SW480 (cell line): Measurements from ENCODE around the gene COX19.

Source experiments
- DNase-seq: peaks from one replicate; pipeline ENCODE4 v3.0.0-alpha.2; 2016; ENCODE audit warnings: low spot score

COX19 gene, protein sequence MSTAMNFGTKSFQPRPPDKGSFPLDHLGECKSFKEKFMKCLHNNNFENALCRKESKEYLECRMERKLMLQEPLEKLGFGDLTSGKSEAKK

DNA sequence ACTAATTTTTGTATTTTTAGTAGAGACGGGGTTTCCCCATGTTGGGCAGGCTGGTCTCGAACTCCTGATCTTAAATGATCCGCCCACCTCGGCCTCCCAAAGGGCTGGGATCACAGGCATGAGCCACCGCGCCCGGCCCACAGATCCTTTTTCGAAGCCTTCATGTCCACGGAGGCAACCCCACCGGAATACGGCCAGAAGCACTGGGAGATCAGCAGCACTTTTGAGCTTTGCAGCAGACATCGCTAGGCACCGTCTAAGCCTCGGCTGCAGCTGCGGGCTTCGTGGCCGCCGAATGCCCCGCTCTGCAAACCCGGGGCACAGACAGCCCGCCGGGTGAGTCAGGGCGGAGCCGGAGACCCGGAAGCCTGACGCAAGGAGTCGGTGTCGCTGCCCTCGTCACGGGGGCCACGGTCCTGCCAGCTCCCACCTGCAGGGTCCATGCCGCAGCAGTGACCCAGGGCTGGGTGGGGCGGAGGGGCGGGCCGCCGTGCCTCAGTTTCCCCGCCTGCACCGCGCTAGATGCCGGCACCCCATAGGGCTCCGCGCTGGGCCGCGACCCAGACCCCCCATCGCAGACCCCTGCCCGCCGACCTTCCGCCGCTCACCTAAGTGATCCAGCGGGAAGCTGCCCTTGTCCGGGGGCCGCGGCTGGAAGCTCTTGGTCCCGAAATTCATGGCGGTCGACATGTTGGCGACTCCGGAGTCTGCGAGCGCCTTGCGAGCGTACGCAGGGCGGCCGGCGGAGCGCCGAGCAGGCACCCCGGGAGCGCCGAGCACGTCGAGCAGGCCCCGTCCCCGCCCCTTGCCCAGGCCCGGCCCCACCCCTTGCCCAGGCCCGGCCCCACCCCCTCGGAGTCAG is at the start of gene COX19:
TSS of gene COX19 (minus strand) at position 730 of the 862 bp plus-strand sequence. CDS start at position 690, 40 bp downstream.
- DNase-seq: peak; percentile 89

DNA sequence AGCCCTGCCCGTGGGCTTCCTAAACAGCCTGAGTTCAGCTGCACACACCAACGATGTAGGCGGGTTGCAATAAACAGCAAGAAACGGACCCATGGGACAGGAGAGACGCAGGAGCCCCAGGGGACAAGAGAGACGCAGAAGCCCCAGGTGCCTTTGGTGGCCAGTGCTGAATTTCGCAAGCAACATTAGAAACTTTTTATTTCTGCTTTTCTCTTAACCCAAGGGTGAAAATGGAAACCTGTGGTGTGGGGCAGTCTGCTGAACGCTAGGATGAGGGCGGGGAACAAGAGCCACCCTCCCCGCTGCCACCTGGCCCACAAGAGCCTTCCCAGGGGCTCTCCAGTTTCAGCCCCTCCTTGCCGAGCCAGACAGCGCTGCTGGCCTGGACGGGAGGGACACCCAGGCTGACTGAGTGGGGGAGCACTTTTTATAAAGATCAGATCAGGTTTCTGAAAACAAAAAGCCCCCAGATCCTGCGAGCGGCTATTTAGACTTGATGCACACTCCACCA is 49.0 kb upstream of the COX19 start:
- no peak for DNase-seq

DNA sequence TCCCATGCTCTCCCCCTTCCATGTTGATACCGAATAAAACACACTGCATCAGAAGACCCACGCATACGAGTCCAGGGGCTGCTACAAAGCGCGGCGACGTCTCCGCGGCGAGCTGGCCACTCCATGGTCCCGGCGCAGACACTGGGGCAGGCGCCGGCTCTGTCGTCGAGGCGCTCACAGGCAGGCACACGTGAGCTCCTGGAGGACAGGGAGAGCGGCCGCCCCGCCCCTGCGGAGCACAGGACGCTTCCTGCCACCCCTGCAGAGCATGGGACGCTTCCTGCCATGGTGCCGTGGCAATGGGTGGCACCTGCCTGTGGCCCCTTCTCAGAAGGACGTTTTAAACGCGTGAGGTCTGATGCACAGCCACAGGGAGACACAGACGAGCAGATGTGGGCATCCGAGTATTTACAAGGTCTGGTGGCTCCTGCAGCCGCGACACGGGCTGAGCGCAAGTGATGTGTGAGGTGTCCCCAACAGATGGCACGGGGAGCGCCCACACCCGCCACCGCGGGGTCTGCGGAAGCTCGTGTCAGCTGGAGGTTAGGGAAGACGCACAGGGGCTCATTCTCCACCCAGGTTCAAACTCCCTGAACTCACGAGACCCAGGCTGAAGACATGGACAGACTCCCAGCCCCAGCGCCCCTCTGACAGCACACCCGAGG is 47.6 kb upstream of the COX19 start:
- no peak for DNase-seq

DNA sequence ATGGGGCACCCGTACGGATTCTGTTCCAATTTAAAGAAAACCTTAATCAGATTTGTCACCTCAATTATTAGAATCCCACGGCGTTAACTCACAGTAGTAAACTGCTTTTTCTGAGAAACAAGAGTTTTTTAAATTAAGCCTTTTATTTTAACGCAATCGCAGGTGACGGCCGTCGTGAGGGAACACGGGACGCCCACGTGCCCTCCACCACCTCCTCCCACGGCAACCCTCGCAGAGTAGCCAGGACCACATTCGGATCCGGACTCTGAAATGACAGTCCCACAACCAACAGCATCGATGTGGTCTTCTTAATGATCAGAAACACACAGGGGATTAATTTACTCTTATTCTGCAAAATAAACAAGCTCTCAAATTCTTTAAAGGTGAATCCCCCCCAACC is 47.0 kb upstream of the COX19 start:
- no peak for DNase-seq

DNA sequence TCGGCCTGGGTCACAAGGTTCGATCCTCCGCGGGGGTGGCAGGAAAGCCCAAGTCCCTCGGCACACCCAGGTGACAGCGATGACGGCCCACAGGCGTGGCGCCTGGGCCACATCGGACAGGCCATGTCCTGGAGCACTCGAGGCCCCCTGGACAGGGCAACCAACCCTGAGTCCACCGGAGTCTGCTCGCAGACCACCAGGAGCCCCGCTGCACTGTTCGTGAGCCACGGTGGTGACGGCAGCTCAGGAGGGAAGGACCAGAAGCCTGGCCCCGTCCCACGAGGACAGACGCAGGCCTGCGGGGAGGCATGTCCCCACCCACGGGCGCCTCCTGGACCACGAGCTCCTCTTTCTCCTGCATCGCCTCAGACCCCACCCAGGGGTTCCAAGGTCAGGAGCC is 46.6 kb upstream of the COX19 start:
- DNase-seq: no peak

DNA sequence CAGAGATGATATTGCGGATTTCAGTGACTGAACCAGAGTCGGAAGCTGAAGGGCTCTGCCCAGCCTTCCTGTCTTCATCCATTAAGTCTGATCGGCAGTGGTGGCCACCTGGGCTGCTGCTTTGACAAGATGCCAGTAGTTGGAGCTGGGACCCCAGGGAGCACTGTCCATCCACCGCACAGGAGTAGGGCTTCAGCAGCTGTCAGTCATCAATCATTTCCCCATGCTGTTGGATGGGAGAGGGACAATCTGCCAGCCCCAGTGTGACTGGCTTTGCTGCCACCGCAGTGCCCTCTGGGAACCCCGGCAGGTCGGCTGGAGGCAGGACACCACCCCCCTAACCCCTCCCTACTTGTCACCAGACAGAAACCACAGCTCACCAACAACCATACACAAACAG is 46.0 kb upstream of the COX19 start:
- no peak for DNase-seq

DNA sequence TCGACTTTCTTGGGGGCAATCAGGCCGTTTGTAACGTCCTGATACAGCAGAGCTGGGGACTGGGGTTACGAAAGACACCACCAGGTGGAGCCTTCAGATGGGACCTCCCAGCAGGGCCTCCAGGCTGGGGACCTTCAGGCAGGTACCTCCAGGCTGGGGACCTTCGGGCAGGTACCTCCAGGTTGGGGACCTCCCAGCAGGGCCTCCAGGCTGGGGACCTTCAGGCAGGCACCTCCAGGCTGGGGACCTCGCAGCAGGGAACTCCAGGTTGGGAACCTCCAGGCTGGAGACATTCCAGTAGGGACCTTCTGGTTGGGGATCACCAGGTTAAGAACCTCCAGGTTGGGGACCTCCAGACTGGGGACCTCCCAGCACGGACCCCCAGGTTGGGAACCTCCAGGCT is 45.5 kb upstream of the COX19 start:
- DNase-seq: no peak

DNA sequence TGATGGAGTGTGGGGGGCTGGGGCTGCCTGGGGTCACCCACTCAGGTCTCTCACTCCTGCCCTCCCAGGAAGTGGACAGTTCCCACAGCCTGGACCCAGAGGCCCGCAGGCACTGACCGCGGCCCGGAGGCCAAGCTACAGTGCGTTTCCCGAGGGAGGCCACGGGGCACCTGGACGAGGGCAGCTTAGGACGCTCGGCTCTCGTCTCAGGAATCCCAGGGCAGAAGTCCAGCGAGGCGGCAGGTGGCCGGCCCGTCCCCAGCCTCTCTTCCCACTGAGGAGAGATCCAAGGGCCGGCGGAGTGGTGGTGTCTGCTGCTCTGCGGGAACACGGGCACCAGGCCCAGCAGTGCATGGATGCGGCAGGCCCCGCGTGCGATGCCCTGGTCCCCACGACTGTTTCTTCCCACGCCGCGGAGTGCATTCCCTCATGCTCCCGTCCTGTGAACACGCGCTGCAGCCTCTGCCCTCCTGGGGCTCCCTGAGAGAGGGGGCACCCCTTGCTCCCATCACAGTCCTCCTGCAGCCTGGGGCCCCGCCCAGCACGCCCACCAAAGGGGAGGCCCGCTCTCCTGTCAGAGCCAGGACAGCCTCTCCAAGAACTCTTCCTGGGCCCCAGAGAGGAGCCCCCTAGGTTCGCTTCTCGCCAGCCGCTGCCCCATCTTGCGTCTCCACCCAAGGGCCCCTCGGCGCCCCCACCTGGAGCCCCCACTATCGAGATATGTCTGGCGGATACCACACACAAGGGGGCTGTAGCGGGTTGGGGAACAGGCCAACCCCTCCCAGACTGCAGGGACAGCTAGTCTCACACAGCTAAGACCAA is 44.7 kb upstream of the COX19 start:
- no peak for DNase-seq

DNA sequence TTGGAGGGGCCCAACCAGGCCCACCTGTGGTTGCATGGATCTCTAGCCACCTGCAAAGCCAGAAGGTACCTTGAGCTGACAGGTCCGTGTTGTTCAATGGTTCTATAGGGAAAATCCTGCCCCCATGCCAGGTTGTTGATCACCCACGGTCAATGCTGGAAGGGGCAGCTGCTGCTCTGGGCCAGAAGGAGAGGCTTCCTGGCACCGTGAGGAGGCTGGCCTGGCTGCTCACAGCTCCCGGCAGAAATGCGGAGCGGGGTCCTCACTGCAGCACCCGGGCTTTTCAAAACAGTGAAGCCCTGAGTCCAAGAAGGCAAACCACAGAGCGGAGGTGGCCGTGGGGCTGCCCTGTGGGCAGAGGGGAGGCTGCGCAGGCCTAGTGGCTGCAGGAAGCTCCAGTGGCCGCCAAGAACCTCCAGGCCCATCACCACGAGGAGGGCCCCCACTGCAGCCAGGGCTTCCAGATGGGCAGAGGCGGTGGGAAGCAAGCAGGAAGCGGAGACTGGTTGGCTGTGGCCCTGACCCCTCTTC is 44.0 kb upstream of the COX19 start:
- no peak for DNase-seq

DNA sequence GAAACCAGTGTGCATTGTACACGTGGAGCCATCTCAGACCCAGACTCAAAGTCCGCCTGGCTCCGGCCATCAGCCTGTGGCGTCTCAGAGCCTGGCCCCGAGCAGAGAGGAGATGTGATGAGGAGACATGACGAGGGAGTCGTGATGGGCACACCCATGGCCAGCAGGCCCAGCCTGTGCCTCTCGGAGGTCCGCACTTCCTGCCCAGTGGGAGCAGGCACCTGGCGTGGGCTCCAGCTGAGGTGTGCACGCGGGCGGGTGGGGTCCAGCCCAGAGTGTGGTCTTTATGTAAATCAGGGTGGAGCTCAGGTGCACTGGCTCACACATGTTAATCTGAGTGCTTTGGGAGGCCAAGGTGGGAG is 43.0 kb upstream of the COX19 start:
- DNase-seq: no peak

DNA sequence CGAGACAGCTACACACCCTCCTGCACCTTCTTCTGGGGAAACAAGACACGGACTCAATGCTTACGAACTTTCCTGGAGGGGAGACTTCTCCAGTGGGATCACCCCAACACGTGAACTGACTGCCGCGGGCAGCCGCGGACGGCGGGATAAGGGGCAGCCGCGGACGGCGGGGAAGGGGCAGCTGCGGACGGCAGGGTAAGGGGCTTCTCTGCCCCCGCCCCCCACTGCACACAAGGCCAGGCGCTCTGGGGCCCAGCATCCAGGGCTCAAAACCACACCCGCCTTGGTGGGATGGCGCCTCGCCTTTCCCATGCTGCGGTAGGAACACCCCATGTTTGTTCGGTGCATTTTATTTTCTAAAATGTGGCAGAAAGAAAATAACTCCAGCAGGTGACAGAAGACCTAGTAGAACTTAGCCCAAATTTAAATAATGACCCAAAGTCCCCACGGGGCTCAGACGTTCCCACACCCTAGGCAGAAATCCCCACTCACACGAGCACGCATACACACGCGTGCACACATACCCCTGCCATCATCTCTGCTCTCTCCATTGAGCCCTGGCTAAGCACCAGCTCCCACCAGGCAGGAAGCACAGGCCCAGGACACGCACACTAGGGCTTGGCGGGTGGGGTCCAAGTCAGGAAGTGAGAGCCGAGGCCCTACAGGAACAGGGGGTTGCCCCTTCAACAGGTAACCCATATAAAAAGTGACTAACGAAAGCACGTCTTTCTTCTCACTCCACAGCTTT is 42.4 kb upstream of the COX19 start:
- no peak for DNase-seq

DNA sequence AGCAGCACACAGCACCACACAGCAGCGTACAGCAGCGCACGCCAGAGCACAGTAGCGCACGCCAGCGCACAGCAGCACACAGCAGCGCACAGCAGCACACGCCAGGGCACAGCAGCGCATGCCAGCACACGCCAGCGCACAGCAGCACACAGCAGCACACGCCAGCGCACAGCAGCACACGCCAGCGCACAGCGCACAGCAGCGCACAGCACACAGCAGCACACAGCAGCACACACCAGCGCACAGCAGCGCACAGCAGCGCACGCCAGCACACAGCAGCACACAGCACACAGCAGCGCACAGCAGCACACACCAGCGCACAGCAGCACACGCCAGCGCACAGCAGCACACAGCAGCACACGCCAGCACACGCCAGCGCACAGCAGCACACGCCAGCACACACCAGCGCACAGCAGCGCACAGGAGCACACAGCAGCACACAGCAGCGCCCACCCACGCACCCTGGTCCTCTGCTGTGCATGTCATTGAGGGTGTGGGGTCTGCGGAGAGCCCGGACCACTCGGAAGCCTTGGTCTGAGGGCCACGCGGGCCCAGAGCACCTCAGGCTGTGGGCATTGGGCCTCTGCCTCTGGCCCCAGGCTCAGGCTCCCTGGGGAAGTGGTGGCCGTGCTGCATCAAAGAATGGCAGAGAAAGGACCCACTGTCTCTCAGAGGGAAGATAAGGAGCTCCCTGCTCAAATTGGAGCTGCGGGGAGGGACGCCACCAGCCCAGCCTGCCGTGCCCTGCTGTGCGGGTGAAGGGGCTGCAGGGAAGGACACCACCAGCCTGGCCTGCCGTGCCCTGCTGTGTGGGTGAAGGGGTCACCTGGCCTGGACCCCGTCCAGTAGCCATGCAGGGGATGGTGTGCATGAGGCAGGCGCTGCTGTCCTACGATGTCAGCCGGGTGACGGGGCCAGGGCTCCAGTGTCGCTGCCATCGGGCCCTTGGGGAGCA is 41.5 kb upstream of the COX19 start:
- no peak for DNase-seq

DNA sequence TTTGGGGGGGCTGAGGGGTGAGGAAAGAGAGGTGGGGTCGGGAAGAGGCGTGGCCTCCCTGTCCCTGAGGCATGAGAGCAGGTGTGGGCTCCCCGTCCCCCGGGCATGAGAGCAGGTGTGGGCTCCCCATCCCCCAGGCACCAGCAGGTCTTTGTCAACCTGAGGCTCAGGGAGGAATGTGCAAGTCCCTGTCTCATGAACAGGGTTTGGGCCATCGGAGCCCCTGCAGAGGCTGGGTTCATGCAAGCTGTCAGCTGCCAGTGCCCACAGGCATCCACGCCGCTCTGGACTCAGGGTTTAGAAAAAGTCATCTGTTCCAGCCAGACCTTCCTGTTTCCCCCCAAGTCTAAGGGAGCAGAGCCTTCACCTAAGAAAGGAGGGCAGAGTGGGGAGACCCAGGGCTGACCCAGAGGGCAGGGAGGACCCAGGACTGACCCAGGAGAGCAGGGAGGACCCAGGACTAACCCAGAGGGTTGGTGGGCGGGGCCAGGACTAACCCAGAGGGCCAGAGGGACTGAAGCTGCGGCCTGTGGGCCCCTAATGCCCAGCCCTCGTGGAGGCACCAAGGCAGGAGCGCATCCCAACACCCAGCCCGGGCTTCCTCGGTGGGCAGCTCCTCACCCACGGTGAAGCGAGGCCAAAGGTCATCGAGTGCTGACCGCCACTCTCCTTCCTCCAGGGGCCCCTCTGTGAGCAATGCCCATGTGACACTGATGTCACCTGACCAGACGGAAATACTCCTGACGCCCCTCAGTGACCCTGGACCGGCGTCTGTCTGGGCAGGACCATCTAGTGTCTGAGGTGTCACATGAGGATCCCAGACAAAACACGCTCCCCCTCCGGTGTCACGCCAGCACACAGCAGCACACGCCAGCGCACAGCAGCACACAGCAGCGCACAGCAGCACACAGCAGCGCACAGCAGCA is 40.1 kb upstream of the COX19 start:
- peak; percentile 35 for DNase-seq

DNA sequence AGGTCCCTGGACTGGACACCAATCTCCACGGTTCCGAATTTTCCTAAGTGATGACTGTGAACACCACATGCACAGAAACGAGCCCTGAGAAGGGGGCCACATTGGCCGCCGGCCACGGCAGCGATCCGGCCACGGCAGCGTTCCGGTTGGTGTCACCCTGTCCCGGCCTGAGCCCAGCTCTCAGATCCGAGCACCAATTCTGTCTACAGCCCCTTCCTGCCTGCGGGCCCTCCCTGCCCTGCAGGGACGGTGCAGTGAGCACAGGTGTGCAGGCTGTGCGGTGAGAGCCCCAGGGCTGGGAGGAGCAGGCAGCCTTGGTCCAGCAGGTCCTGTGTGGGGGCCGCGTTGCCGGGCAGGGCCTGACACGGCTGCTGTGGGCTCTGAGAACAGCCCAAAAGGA is 39.3 kb upstream of the COX19 start:
- no peak for DNase-seq

DNA sequence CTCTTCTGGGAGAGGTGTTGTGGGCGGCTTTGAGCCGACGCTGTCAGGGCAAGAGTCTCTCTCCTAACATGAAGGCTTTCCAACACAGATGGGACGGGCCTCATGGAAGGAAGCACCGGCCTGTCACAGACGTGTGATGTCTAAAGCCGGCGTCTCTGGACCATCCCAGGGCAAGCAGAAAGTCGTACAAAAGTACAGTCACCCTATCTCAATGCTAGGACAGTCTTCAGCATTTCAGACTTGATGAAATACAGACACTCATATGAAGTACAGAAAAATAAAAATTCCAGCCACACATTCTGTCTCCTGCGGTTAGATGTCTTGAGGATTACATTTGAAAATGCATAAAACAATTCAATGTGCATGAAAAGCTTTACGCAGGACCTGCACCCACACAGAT is 38.2 kb upstream of the COX19 start:
- DNase-seq: no peak

DNA sequence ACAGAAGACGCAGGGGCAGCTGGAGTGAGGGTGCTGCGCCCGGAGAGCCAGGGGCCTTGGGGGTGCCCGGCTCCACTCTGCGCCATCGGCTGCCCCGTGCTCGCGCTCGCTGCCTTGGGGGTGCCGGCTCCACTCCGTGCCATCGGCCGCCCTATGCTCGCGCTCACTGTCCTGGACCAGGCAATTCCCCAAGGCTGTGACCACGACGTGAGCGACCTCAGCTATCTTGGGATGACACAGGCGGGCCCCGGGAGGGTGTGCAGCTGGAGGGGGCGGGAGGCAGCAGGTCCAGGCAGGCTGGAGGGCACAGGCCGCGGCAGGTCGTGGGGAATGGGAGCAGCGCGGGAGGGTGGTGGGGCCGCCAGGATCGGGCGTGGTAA is 37.4 kb upstream of the COX19 start:
- no peak for DNase-seq

DNA sequence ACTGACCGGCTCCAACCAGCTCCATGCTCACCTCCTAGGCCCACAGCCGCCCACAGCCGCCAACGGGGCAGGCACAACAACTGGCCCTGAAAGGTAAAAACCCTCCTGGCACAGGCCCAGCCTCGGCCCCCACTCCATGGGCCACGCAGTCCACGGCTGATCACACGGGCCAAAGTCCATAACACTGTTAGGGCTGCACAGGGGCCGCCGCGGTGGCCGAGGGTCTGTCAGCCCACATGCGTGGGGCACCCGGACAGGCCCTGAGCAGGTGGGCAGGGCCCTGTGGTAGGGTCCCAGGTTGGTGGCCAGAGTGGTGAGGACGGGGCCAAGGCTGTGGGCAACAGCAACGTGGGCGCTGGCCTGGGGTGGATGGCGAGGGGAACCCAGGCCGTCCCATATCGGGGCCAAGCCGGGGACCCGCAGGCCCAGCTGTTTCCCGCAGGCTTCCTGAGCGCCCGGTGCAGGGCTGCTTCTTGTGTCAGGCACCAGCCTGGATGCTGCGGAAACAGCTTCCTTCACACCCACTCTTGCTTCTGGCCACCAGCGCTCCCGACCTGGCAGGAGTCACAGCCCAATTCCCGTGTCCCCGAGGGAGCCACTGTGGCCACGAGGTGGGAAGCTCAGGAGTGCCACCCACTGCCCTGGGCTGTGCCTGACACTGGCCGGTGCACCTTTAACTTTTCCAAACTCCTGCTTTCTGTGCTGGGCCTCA is 36.8 kb upstream of the COX19 start:
- no peak for DNase-seq

DNA sequence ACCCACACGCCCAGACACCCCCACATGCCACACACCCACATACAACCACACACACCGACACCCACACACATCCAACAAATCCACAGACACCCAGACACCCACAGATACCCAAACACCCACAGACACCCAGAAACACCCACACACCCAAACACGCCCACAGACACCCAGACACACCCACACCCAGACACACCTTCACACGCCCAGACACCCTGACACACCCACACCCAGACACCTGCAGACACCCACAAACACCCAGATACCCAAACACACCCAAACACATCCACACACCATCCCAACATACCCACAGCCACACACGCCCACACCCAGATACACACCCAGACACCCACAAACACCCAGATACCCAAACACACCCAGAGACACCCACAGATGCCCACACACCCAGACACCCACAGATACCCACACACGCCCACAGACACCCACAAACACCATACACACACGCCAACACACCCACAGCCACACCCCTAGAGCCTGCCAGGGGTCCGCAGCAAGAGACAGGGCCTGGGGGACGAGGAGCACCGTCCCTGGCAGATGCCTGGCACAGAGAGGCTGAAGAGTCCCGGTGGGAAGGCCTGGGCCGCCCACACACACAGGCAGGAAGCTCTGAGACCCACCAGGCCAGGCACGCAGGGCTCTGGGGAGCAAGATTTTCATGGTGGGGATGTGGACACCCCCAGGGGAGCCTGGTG is 36.1 kb upstream of the COX19 start:
- no peak for DNase-seq
